K562 (cell line): ENCODE data around the gene INO80. TPM values are rescaled to one million over a fixed set of nuclear protein-coding genes. Genes with fewer than 3 reads are reported as not detected.

Experiments used
- ATAC-seq: fragments of 200-7000 bp; cut with Tn5 transposase; 3 replicates; pipeline ENCODE4 v1.9.1; 2020; ENCODE audit warnings: moderate library complexity
- BruUV-seq: library from RNA; stranded (reverse); fragments of 400-500 nt; replicated peaks from 2 replicates; lab custom pipeline; 2021; lab: Mats Ljungman, UMichigan
- CTCF ChIA-PET: fragments of 300-600 bp; formaldehyde crosslinking; extraction: SDS; loops from one replicate; lab custom pipeline; 2021; ENCODE audit warnings: low intra/inter-chr PET ratio; lab: Yijun Ruan, JAX
- POLR2A ChIA-PET: fragments of 300-600, 350-650 bp; sonication (Branson Sonifier 250); formaldehyde crosslinking; extraction: SDS; loops from one replicate; lab custom pipeline; 2021; ENCODE audit warnings: antibody characterized with exemption, inconsistent platforms; lab: Yijun Ruan, JAX
- DNase-seq, 4 experiments: peaks; one replicate each; pipeline versions ENCODE4 v3.0.0 to v3.0.0-alpha.2; 2011 to 2018; ENCODE audit warnings: low spot score in 3 of 4, mixed read lengths in 3 of 4; ENCODE audit errors: extremely low read depth in 1 of 4
- FAIRE-seq: peaks from 2 replicates; lab custom pipeline; 2011; peaks lifted over from hg19 to GRCh38; lab: Jason Lieb, UNC
- H2AFZ ChIP-seq: 2 replicates; pipeline ENCODE4 v1.6.0; 2011; ENCODE audit warnings: low read depth, low read length, control low read depth, inconsistent platforms
- H3K27ac ChIP-seq: fragments of 200-600 bp; 3 replicates; pipeline ENCODE4 v1.8.0; 2011; ENCODE audit warnings: low read depth, mild to moderate bottlenecking, control low read depth, inconsistent platforms, low read length, moderate library complexity, mixed read lengths; ENCODE audit errors: extremely low read depth
- H3K27me3 ChIP-seq, 2 experiments: fragments of 300-600 bp in 1 of 2; 2 replicates in 1 of 2; 3 replicates in 1 of 2; pipeline versions ENCODE4 v1.6.0 to v1.8.0; 2011; ENCODE audit warnings: inconsistent platforms in 2 of 2, low read length in 2 of 2, mild to moderate bottlenecking in 1 of 2, mixed read lengths in 1 of 2, moderate library complexity in 1 of 2; ENCODE audit not compliant: control insufficient read depth in 2 of 2, insufficient read depth in 2 of 2
- H3K36me3 ChIP-seq: fragments of 300-600 bp; 3 replicates; pipeline ENCODE4 v1.8.0; 2011; ENCODE audit warnings: mild to moderate bottlenecking, low read length, inconsistent platforms; ENCODE audit not compliant: control insufficient read depth, insufficient read depth
- H3K4me1 ChIP-seq, 2 experiments: fragments of 200-600 bp in 1 of 2; replicated peaks in 1 of 2; 2 replicates in 1 of 2; 3 replicates in 1 of 2; pipeline versions ENCODE4 v1.5.1 to v1.8.0; 2011; ENCODE audit warnings: inconsistent platforms in 2 of 2, low read length in 2 of 2, mild to moderate bottlenecking in 1 of 2, mixed read lengths in 1 of 2, moderate library complexity in 1 of 2; ENCODE audit not compliant: control insufficient read depth in 2 of 2, insufficient read depth in 2 of 2
- H3K4me2 ChIP-seq: 2 replicates; pipeline ENCODE4 v1.6.1; 2011; ENCODE audit warnings: low read length, control low read depth, inconsistent platforms, mixed read lengths; ENCODE audit not compliant: insufficient read depth
- H3K4me3 ChIP-seq: fragments of 200-600 bp; sonication (generic), shearing (Covaris generic); 2 replicates; pipeline ENCODE4 v1.5.1; 2016; ENCODE audit warnings: control low read depth, inconsistent platforms
- H3K79me2 ChIP-seq: fragments of 200-600 bp; 3 replicates; pipeline ENCODE4 v1.8.0; 2011; ENCODE audit warnings: low read length, inconsistent platforms; ENCODE audit not compliant: control insufficient read depth, insufficient read depth
- H3K9ac ChIP-seq, 2 experiments: 2 replicates each; pipeline versions ENCODE4 v1.6.0 to v1.6.1; 2011; ENCODE audit warnings: low read depth in 2 of 2, low read length in 2 of 2, control low read depth in 1 of 2, inconsistent platforms in 1 of 2, mild to moderate bottlenecking in 1 of 2, mixed read lengths in 1 of 2; ENCODE audit not compliant: insufficient read depth in 1 of 2
- H3K9me1 ChIP-seq: one replicate; pipeline ENCODE4 v1.6.0; 2011; ENCODE audit warnings: inconsistent platforms, mild to moderate bottlenecking, low read length, moderate library complexity; ENCODE audit not compliant: control insufficient read depth, insufficient read depth
- H3K9me3 ChIP-seq: replicated peaks from 2 replicates; pipeline ENCODE4 v1.5.1; 2011; ENCODE audit warnings: low read depth, low read length, inconsistent platforms; ENCODE audit not compliant: control insufficient read depth, insufficient read depth
- H4K20me1 ChIP-seq: replicated peaks from 2 replicates; pipeline ENCODE4 v1.6.1; 2011; ENCODE audit warnings: low read length, inconsistent platforms, mixed read lengths; ENCODE audit not compliant: control insufficient read depth, insufficient read depth
- ARHGAP35 ChIP-seq: fragments of 450-650 bp; IDR thresholded peaks from 2 replicates; pipeline ENCODE4 v1.6.1; 2018; ENCODE audit not compliant: partially characterized antibody
- KLF16 ChIP-seq: IDR thresholded peaks from 2 replicates; pipeline ENCODE4 v1.6.1; 2016; ENCODE audit warnings: antibody characterized with exemption
- SPI1 ChIP-seq: IDR thresholded peaks from 2 replicates; pipeline ENCODE4 v1.6.1; 2011; ENCODE audit warnings: low read depth, low read length, control low read depth, borderline replicate concordance
- ZNF668 ChIP-seq: fragments of 250-450 bp; sonication (Bioruptor Pico); IDR thresholded peaks from 2 replicates; pipeline ENCODE4 v1.8.0; 2022; ENCODE audit warnings: mild to moderate bottlenecking, inconsistent platforms
- WGBS: fragments of 100-300 bp; shearing (Covaris generic); methylation state at CpG from one replicate; pipeline ENCODE4 v1.1.6; 2016; ENCODE audit warnings: low coverage, mixed read lengths; ENCODE audit not compliant: insufficient coverage; ENCODE audit errors: missing lambda C conversion rate; 5-methylcytosine and 5-hydroxymethylcytosine counted together
- in situ Hi-C: fragments of 300-500 bp; cut with MboI; formaldehyde crosslinking; loops from 4 replicates; pipeline ENCODE4 v1.15.0; 2018; ENCODE audit warnings: inconsistent platforms, mixed read lengths
- intact Hi-C: fragments of 100-400 bp; cut with micrococcal nuclease; formaldehyde crosslinking; loops from 2 replicates; pipeline ENCODE4 v1.14.2; 2022
- polyA plus RNA-seq, 8 experiments: library from polyadenylated mRNA; depleted of rRNA in 4 of 8; stranded (reverse) in 5 of 8; unstranded in 3 of 8; fragments of >200 nt; fragmentation: Nextera tagmentation in 2 of 8; fragmentation: Illumina TruSeq in 1 of 8; extraction: Ambion mirVana in 2 of 8; extraction: Trizol in 1 of 8; gene quantifications; 2 replicates each; pipeline versions ENCODE4 v1.2.1 to v1.2.3, GENCODE V29; 2011 to 2014; ENCODE audit warnings: inconsistent platforms in 1 of 8, missing spikeins in 1 of 8
- total RNA-seq, 7 experiments: library from RNA; depleted of rRNA in 6 of 7; stranded (reverse); fragments of >200 nt in 6 of 7; fragmentation: Illumina TruSeq in 2 of 7; extraction: Trizol in 2 of 7; gene quantifications; 2 replicates each; pipeline versions ENCODE4 v1.2.1 to v1.2.3, GENCODE V29; 2011 to 2021; ENCODE audit warnings: low replicate concordance in 1 of 7
- TF ChIP-seq, protein P1 (sequence below): IDR thresholded peaks from 2 replicates; pipeline ENCODE4 v1.6.1; 2014; ENCODE audit warnings: antibody characterized with exemption

The INO80 gene
- total and polyA plus RNA-seq, 9 of the 15 experiments (the other 6 are each of a cell fraction or from before 2014, with no cell fraction given), result 1.1 to 25.7 (median 19.9) TPM

DNA sequence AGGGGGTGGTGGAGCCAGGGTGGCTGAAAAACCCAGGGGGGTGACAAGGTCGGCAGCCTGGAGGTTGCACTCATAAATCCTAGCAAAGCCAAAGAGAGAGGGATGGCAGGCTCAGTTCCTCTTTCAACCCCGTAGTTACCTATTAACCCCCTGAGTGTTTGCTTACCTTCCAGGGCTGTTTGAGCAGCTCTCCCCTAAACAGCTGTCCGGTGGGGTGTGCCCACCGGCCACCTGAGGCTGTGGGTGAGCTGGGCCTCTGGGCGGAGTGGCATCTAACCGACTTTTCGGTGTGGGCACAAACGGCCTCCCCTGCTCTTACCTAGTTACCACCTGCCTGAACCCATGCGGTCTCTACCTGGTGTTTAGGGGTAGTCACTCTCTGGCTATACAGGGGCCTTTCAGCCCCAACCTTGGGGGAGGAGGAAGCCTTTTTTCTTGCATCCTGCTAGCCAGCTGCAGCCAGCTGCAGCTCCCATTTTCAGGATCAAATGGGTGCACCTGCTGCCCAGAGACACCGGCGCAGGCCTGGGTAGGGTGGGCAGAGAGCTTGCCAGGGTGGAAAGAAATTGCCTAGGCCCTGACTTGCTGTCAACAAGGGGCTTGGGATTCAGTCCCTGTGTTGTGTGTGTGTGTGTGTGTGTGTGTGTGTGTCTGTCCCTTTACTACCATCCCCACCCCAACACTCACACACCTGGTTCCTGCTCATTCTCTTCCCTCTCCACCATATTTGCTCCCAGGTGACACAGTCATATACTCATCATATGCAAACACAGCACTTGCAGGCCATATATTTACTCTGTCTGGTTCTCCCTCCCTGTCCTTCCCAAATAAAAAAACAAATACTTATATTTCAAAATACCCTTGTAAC, 183.2 kb downstream of the INO80 start:
- POLR2A ChIA-PET, result interaction anchor here (0.6 to 1.1 kb wide), 3 partner anchors 8 to 30 kb away, joined by 3 read pairs; no protein-coding TSS in a partner anchor

More for the DNA sequence above, 183.2 kb downstream of the INO80 start:
- CTCF ChIA-PET, result no interaction called here
- Histone ChIP-seq H3K9me3 (no peaks in the 10 kb centered on the region), H3K27ac (no peak overlapping the region), H3K79me2 (no peaks in the 10 kb centered on the region), H3K9me1 (peaks cover 3% of the 10 kb centered on the region), H2AFZ (no peak overlapping the region), H3K27me3 (peaks cover 0 to 7% of the 10 kb centered on the region in 2 experiments; a peak in 1 of 5 replicates), H3K9ac (peak overlapping the region in 1 of 2 experiments; percentile 41; a peak in 2 of 4 replicates), H3K4me3 (no peak overlapping the region), H3K36me3 (no peaks in the 10 kb centered on the region)
- DNase-seq, result no peak
- WGBS, result 56% methylated on average over 9 of the region's 11 CpGs
- ATAC-seq, result no peak
- BruUV-seq, result no TSS peak
- no peak for FAIRE-seq
- TF ChIP-seq ARHGAP35 (no peak), SPI1 (0 out of 2 replicates have a peak, but pooled peaks have one; percentile 16), ZNF668 (CRISPR knock-in tag) (no peak), KLF16 (no peak)
- TF ChIP-seq, protein P1, sequence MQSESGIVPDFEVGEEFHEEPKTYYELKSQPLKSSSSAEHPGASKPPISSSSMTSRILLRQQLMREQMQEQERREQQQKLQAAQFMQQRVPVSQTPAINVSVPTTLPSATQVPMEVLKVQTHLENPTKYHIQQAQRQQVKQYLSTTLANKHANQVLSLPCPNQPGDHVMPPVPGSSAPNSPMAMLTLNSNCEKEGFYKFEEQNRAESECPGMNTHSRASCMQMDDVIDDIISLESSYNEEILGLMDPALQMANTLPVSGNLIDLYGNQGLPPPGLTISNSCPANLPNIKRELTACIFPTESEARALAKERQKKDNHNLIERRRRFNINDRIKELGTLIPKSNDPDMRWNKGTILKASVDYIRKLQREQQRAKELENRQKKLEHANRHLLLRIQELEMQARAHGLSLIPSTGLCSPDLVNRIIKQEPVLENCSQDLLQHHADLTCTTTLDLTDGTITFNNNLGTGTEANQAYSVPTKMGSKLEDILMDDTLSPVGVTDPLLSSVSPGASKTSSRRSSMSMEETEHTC, result no peak
- TF ChIP-seq, all 486 proteins: peak for 1
- H3K4me1 ChIP-seq, result peaks cover 11 to 51% of the 10 kb centered on the region in 2 experiments
- intact Hi-C loops (no loop called here), in situ Hi-C loops (no loop called here)
- no peaks in the 10 kb centered on the region for H4K20me1 ChIP-seq
- no peak overlapping the region for H3K4me2 ChIP-seq
